ENCODE measurements around the gene DACH1.

The DACH1 gene

GRCh38 chr13:71481046-71481445 lies 386.0 kb downstream of the DACH1 start:
- DNase-seq (ENCODE audit: low read depth): no peak
- no peak overlapping the region for H3K4me3 ChIP-seq (ENCODE audit: low read depth, low read length)

DNA sequence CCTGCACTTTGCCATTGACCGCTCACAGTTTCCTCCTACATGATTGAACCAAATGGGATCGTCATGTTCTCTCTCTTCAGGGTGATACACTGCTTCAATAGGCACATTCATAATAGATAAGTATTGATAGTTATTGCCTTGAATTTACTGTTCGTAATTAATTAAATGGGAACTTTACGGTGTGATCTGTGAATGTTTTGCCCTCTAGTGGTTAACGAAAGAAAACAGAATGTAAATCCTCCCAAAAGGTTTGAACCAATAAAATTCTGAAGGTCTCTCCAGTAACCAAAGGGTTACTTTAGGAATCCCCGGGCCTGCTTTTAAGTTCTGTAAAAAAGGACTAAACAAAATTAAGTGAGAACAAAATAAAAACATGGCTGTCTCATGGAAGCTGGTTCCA lies 389.3 kb downstream of the DACH1 start:
- H3K4me3 ChIP-seq (ENCODE audit: low read depth, low read length): no peak overlapping the region
- no peak for DNase-seq (ENCODE audit: low read depth)

GRCh38 chr13:71474936-71475335 lies 392.1 kb downstream of the DACH1 start:
- no peak for DNase-seq (ENCODE audit: low read depth)
- no peak overlapping the region for H3K4me3 ChIP-seq (ENCODE audit: low read depth, low read length)

GRCh38 chr13:71469626-71470025 lies 397.4 kb downstream of the DACH1 start:
- no peak overlapping the region for H3K4me3 ChIP-seq (ENCODE audit: low read depth, low read length)
- DNase-seq (ENCODE audit: low read depth): no peak

- DNase-seq (ENCODE audit: low read depth): no peak
- H3K4me3 ChIP-seq (ENCODE audit: low read depth, low read length): no peak overlapping the region
Measured at GRCh38 chr13:71464686-71465085, 402.3 kb downstream of the DACH1 start.

- no peak for DNase-seq (ENCODE audit: low read depth)
- no peak overlapping the region for H3K4me3 ChIP-seq (ENCODE audit: low read depth, low read length)
Measured at GRCh38 chr13:71461892-71462291, 405.1 kb downstream of the DACH1 start.

DNA sequence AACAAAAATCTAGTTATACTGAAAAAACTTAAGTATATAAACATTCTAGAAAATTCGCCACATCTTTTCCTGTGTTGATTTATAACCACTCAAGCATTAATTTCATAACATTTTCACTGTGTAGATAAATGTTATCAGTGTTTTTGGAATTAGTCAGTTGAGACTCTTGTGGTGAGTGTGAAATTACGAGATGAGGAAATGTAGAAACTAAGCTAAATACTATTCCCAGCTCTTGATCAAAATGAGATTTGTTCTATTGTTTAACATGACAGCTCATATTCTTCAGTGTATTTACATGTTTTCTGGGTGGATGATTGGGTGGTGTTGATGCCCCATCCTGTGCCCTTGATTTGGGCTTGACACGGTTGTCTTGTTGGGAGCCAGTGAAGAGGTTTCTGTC lies 406.8 kb downstream of the DACH1 start:
- DNase-seq (ENCODE audit: low read depth): no peak
- H3K4me3 ChIP-seq (ENCODE audit: low read depth, low read length): no peak overlapping the region

DNA sequence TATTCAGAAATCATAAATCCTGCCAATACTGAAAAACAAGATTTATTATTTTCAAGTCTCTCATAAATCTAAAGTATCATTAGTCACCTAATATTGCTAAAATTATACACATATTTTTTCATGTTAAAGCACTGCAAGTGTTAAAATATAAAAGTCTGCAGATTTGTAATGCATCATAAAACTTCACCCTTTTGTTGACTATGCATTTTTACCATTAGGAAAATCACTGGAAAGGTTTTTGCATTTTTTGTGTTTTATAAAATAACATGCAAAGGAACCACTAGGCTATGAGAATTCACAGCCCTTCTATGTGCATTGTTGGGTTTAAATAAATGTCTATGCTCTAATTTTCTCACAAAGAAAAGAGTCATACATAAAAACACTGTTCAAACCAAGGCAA lies 407.3 kb downstream of the DACH1 start:
- DNase-seq (ENCODE audit: low read depth): no peak
- H3K4me3 ChIP-seq (ENCODE audit: low read depth, low read length): no peak overlapping the region

DNA sequence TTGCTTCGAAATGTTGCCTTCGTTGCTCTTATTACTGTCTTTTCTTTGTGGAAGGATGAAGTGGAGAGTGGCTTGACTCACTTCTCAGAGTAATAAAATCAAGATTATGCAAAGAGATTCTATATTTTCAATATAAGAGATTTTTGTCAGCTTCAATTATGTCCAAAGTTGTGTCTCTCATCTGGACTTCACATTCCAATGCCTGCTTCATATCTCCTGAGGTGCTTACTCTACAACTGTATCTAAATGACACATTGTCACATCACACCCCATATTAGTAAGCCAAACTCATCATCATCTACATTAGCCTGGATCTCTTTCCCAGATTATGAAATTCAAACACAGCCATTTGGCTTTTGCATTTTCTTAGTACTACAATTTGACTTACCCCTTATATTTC lies 409.4 kb downstream of the DACH1 start:
- H3K4me3 ChIP-seq (ENCODE audit: low read depth, low read length): no peak overlapping the region
- no peak for DNase-seq (ENCODE audit: low read depth)

DNA sequence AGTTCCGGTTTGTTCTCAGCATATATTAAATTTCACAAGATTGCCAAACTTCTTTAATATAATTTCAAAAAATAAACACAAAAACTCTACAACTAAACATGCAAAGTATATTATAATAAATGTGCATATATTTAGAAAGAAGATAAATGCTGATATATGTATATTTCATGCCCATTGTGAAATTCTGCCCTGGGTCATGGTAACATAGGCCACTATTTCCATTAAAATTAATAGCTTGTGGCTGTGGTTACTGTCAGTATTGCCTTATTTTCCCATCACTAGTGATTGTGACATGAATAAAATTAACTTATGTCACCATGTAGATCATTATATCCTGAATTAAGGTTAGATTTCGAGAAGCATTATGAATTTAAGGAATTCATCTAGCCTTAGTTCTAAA lies 410.9 kb downstream of the DACH1 start:
- DNase-seq (ENCODE audit: low read depth): no peak

GRCh38 chr13:71454509-71454908 lies 412.5 kb downstream of the DACH1 start:
- DNase-seq (ENCODE audit: low read depth): no peak
- no peak overlapping the region for H3K4me3 ChIP-seq (ENCODE audit: low read depth, low read length)

More for the DNA sequence above, 410.9 kb downstream of the DACH1 start:
- no peak overlapping the region for H3K4me3 ChIP-seq (ENCODE audit: low read depth, low read length)

- no peak for DNase-seq (ENCODE audit: low read depth)
- H3K4me3 ChIP-seq (ENCODE audit: low read depth, low read length): no peak overlapping the region
Measured at GRCh38 chr13:71448080-71448630, 418.8 kb downstream of the DACH1 start.

DNA sequence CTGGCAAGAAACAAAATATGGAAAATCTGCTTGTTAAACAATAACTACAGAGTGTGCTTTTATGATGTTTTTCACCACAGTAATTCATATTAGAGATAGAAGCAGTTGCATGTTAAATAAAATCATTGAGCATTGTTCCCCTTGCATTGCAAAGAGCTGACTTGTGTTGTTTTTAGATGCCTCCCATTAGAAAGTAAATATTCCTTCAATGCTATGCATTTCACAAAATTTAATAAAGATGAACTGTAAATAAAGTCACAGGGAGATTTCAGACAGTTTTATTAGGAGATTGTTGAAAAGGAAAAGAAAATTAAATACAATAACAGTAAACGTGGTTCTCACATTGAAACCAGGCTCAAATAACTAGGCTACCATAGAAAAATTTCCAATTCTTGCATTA lies 429.3 kb downstream of the DACH1 start:
- DNase-seq (ENCODE audit: low read depth): no peak
- no peak overlapping the region for H3K4me3 ChIP-seq (ENCODE audit: low read depth, low read length)

- no peak for DNase-seq (ENCODE audit: low read depth)
- no peak overlapping the region for H3K4me3 ChIP-seq (ENCODE audit: low read depth, low read length)
Measured at GRCh38 chr13:71430681-71431080, 436.3 kb downstream of the DACH1 start.

GRCh38 chr13:71417205-71417604 lies 449.8 kb downstream of the DACH1 start:
- no peak for DNase-seq (ENCODE audit: low read depth)
- no peak overlapping the region for H3K4me3 ChIP-seq (ENCODE audit: low read depth, low read length)

GRCh38 chr13:71412231-71412630 lies 454.8 kb downstream of the DACH1 start:
- no peak overlapping the region for H3K4me3 ChIP-seq (ENCODE audit: low read depth, low read length)
- DNase-seq (ENCODE audit: low read depth): no peak

- H3K4me3 ChIP-seq (ENCODE audit: low read depth, low read length): no peak overlapping the region
- no peak for DNase-seq (ENCODE audit: low read depth)
Measured at GRCh38 chr13:71408416-71408815, 458.6 kb downstream of the DACH1 start.

DNA sequence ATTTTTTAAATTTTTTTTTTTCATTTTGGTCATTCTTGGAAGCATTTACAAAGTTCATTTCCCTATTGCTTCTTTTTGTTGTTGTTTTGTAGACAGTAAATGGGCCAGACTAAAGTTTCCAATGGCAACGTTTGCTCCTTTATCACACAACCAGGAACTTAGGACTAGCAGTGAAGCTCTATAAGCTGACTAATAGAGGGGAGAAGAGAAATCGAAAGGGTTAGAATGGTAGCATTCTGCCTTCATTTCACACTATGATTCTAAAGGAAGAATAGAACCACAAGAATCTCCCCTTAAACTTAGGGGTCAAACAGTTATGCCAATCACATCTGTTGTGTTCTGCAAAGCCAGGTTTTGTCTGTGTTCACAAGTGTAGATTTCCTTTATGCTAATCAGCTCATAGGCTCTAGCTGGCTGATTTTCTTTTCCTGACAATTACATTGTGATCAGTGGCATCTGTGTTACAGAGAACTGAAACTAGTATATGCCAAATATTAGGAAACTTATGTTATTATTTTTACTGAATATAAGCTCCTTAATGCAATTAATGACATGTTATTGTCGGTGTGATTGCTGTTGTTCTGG lies 467.3 kb downstream of the DACH1 start:
- H3K4me3 ChIP-seq (ENCODE audit: low read depth, low read length): no peak overlapping the region
- no peak for DNase-seq (ENCODE audit: low read depth)

DNA sequence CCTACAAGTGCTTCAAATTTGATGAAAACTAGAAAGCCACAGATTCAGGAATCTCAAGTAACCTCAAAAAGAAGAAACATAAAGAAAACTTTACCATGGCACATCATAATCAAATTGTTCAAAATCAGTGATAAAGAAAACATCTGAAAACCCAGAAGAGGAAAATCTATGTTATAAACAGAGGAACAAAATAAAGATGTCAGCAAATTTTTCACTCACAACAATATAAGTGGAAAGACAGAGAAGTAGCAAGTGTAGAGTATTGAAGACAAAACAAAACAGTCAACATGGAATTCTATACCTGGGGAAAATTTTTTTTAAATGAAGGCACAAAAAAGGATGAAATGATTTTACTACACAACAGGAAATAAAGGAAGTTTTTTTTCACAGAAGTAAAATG lies 470.9 kb downstream of the DACH1 start:
- no peak overlapping the region for H3K4me3 ChIP-seq (ENCODE audit: low read depth, low read length)
- DNase-seq (ENCODE audit: low read depth): no peak

GRCh38 chr13:71395053-71395452 lies 472.0 kb downstream of the DACH1 start:
- H3K4me3 ChIP-seq (ENCODE audit: low read depth, low read length): no peak overlapping the region
- no peak for DNase-seq (ENCODE audit: low read depth)

- H3K4me3 ChIP-seq (ENCODE audit: low read depth, low read length): no peak overlapping the region
- no peak for DNase-seq (ENCODE audit: low read depth)
Measured at GRCh38 chr13:71394176-71394575, 472.8 kb downstream of the DACH1 start.
